HG02678 (cell line): ENCODE results near the gene DHRS3.

ENCODE experiments used
- ATAC-seq: cut with Tn5 transposase; IDR thresholded peaks from one replicate; pipeline ENCODE4 v1.9.1; 2021; ENCODE audit warnings: mild to moderate bottlenecking, moderate library complexity; ENCODE audit not compliant: unreplicated experiment

DHRS3 gene

GRCh38 chr1:12618661-12618964 is 603 bp upstream of the DHRS3 start:
- no peak for ATAC-seq

GRCh38 chr1:12617511-12617900 is 504 bp downstream of the DHRS3 start:
- no peak for ATAC-seq

GRCh38 chr1:12616709-12617373 is 1.2 kb downstream of the DHRS3 start:
- ATAC-seq: no peak

GRCh38 chr1:12615865-12616708 is 1.9 kb downstream of the DHRS3 start:
- no peak for ATAC-seq

GRCh38 chr1:12615159-12615864 is 2.7 kb downstream of the DHRS3 start:
- ATAC-seq: no peak

- ATAC-seq: no peak
Observed at GRCh38 chr1:12614402-12615158, 3.4 kb downstream of the DHRS3 start.

GRCh38 chr1:12613180-12613579 is 4.8 kb downstream of the DHRS3 start:
- ATAC-seq: no peak

GRCh38 chr1:12610941-12611340 is 7.1 kb downstream of the DHRS3 start:
- no peak for ATAC-seq

- ATAC-seq: no peak
Observed at GRCh38 chr1:12610305-12610935, 7.6 kb downstream of the DHRS3 start.

- no peak for ATAC-seq
Observed at GRCh38 chr1:12609469-12610003, 8.5 kb downstream of the DHRS3 start.

- no peak for ATAC-seq
Observed at GRCh38 chr1:12608311-12608957, 9.6 kb downstream of the DHRS3 start.

GRCh38 chr1:12607263-12607662 is 10.7 kb downstream of the DHRS3 start:
- ATAC-seq: no peak

GRCh38 chr1:12604986-12605385 is 13.0 kb downstream of the DHRS3 start:
- no peak for ATAC-seq

GRCh38 chr1:12604114-12604874 is 13.7 kb downstream of the DHRS3 start:
- ATAC-seq: no peak

- ATAC-seq: no peak
Observed at GRCh38 chr1:12603224-12603623, 14.8 kb downstream of the DHRS3 start.

GRCh38 chr1:12602659-12603024 is 15.4 kb downstream of the DHRS3 start:
- no peak for ATAC-seq

GRCh38 chr1:12601700-12602658 is 16.0 kb downstream of the DHRS3 start:
- ATAC-seq: no peak
